Stimulated activated CD8-positive, alpha-beta memory T cell treated with anti-CD3 and anti-CD28 coated beads, Interleukin-15, amount 100 ng/mL, for 4 hours (primary cell): Measurements from ENCODE around the gene RPP21.

ENCODE experiments used
- DNase-seq, 2 donors: peaks; one replicate each; pipeline ENCODE4 v3.0.0-alpha.2; 2020; ENCODE audit warnings: low read depth in 2 of 2

RPP21 gene

GRCh38 chr6:30344868-30345671, at the start of gene RPP21:
RPP21 (plus strand) TSS chr6:30345156; CDS start chr6:30345172, 16 bp downstream.
- peak; percentile 71 to 73 for DNase-seq

GRCh38 chr6:30295837-30296236, 49.1 kb upstream of the RPP21 start:
- no peak for DNase-seq

GRCh38 chr6:30304002-30304401, 41.0 kb upstream of the RPP21 start:
- no peak for DNase-seq

- DNase-seq: no peak
Observed at GRCh38 chr6:30311101-30311500, 33.9 kb upstream of the RPP21 start.

GRCh38 chr6:30311671-30312070, 33.3 kb upstream of the RPP21 start:
- DNase-seq: no peak

GRCh38 chr6:30312266-30312665, 32.7 kb upstream of the RPP21 start:
- no peak for DNase-seq

GRCh38 chr6:30312676-30313321, 32.2 kb upstream of the RPP21 start:
- no peak for DNase-seq

GRCh38 chr6:30315156-30315555, 29.8 kb upstream of the RPP21 start:
- DNase-seq: no peak

GRCh38 chr6:30317913-30318589, 26.9 kb upstream of the RPP21 start:
- no peak for DNase-seq

- no peak for DNase-seq
Observed at GRCh38 chr6:30319146-30319835, 25.7 kb upstream of the RPP21 start.

- DNase-seq: no peak
Observed at GRCh38 chr6:30321692-30322388, 23.1 kb upstream of the RPP21 start.

- DNase-seq: peak in 1 of 2 donors; percentile 15
Observed at GRCh38 chr6:30322527-30323501, 22.1 kb upstream of the RPP21 start.

GRCh38 chr6:30323806-30324205, 21.1 kb upstream of the RPP21 start:
- no peak for DNase-seq

GRCh38 chr6:30325150-30325872, 19.6 kb upstream of the RPP21 start:
- peak in 1 of 2 donors; percentile 76 for DNase-seq

GRCh38 chr6:30325873-30326525, 19.0 kb upstream of the RPP21 start:
- peak; percentile 56 to 64 for DNase-seq

GRCh38 chr6:30326526-30327231, 18.3 kb upstream of the RPP21 start, which contains the start of gene TRIM39:
TRIM39 (plus strand) TSS chr6:30326927; CDS start chr6:30329318, 2,391 bp downstream.
- DNase-seq: peak; percentile 73 to 80

GRCh38 chr6:30327232-30327746, 17.7 kb upstream of the RPP21 start:
- DNase-seq: no peak

- no peak for DNase-seq
Observed at GRCh38 chr6:30328397-30328796, 16.6 kb upstream of the RPP21 start.
